Measurements from ENCODE around the gene FZD8.
"Not testable (repeated sequence)": the region's sequence is repeated elsewhere in the genome, so short reads cannot be mapped to it uniquely, and the experiment has no call there.

FZD8 gene, protein sequence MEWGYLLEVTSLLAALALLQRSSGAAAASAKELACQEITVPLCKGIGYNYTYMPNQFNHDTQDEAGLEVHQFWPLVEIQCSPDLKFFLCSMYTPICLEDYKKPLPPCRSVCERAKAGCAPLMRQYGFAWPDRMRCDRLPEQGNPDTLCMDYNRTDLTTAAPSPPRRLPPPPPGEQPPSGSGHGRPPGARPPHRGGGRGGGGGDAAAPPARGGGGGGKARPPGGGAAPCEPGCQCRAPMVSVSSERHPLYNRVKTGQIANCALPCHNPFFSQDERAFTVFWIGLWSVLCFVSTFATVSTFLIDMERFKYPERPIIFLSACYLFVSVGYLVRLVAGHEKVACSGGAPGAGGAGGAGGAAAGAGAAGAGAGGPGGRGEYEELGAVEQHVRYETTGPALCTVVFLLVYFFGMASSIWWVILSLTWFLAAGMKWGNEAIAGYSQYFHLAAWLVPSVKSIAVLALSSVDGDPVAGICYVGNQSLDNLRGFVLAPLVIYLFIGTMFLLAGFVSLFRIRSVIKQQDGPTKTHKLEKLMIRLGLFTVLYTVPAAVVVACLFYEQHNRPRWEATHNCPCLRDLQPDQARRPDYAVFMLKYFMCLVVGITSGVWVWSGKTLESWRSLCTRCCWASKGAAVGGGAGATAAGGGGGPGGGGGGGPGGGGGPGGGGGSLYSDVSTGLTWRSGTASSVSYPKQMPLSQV

DNA sequence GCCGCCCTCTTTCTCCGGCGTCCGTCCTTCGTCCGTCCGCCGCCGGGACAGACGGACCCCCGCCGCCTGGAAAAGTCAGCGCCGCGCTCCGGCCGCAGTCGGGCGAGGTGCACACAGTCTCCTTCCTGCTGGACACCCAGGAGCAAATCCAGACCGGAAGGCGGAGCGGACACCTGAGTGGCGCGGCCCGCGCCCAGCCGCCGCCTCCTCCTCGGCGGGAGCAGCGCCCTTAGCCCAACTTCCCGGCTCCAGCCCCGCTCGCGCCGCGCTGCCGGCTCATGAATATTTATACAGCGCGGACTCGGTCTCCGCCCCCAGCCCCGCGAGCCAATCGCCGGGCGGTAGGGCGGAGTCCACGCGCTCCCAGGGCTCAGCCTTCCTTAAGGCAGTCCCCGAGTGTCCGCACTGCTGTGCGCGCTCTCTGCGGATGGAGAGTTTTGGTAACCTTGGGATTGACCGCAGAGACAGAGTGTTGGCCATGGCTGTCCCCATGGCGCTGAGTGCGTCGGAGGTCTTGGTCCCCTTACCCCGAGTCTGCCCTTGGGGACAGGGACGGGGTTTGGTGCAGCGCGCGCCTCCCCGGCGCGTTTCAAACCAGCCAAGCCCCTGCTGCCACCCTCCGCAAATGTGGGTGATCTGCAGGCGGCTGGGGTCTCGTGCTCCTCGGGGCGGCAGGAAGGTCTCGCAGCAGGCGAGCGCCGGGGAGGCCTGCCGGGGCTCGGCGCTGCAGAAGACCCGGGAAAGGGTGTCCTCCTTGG lies at the start of gene FZD8:
TSS of gene FZD8 (minus strand) at position 262 of the 758 bp plus-strand sequence. CDS start 867 bp downstream, outside the sequence.
- peak; percentile 39 to 80 (median 58) for DNase-seq (ENCODE audit: low read depth in 3 of 3)

DNA sequence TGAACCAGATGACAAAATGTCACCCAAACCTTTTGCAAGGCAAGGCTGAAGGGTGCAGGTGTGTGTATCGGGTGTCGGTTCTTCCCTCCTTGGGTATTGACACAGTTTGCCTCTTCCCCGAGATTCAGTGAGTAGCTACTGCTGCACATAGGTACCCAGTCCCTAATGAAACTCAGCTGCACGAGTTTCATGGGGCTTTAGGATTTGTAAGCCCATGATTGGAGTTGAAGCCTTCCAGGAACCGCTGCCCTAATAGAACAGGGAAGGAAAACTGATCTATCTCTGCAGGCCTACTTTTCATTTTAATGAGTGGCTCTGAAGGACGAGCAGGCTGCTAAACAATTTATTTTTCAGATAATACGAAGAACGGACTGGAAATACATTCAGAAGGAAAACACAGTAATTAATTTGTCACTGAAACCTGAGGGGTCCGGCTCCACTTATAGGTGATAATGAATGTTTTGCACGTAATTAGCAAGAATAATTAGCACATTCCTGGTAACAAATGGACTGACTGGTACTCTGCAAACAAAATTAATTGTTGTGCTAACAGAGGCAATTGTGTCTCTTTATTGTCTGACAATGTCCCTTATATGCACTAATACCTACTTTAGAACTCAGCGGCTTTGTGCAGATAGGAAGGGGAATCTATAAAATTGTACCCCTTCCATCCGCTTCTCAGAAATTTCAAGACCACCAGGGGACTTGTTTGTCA lies 49.6 kb upstream of the FZD8 start:
- DNase-seq (ENCODE audit: low read depth in 3 of 3): no peak

DNA sequence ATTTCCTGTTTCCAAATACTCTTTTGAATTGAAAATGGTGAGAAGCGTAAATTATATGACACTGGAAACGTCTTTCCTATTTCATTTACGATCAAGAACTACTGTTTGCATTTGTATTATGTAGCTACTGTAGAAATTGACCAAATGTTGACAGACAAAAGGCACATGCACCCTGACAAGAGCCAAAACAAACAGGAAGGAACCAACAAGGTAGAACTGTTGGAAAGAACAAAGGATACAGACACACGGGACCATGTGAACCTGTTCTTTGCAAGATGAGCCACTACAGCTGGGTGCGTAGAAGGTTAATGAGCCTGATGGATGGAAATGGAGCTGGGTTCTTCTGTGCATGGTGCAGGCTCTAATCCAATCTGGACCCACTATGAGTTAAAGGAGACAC lies 48.4 kb upstream of the FZD8 start:
- DNase-seq (ENCODE audit: low read depth in 3 of 3): no peak

DNA sequence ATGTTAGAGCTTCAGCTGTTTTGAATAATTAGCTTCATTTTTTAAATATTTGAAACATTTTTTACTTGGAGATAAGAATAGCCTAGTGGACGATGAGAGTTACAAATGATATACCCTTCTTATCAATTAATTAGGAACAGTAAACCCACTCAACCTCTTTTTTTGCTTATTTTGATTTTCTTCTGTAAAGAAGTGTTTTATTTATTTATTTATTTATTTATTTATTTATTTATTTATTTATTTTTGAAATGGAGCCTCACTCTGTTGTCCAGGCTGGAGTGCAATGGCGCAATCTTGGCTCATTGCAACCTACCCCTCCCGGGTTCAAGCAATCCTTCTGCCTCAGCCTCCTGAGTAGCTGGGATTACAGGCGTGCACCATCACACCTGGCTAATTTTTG lies 43.8 kb upstream of the FZD8 start:
- DNase-seq (ENCODE audit: low read depth in 3 of 3): not testable (repeated sequence)

DNA sequence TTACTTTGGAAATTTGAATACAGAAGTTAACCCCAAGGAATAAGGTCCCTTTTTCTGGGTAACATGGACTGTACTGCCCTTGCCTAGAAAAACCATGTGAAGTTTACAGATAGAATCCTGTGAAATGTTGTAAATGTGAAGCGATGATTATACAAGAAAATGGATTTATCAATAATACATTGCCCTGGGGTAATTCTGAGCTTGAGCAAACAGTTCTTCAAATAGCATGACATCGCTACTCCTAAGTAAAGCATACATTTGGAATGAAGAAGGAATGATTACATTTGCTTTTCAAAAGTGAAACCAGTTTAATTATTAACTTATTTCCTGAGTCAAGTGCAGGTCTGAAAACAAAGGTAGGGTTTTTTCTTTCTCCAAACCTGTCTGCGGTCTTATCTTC lies 43.3 kb upstream of the FZD8 start:
- DNase-seq (ENCODE audit: low read depth in 3 of 3): no peak

DNA sequence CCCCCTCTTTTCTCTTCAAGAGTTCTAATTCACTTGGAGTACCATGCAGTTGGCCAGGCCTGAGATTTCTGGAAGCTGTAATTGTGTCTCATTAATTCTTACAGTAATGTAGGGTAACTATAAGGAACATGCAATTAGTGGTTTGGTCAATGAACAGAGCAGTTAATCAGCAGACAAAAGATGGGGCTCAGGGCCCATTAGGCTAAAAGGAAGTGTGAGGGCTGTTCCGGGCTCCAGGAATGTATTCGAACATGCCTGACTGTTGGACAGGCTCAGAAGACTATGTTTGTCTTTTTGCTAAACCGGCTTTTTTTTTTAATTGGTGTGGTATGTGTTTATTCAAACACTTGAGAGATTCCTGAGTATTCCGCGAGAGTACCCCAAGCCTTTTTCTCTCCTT lies 42.5 kb upstream of the FZD8 start:
- DNase-seq (ENCODE audit: low read depth in 3 of 3): no peak

DNA sequence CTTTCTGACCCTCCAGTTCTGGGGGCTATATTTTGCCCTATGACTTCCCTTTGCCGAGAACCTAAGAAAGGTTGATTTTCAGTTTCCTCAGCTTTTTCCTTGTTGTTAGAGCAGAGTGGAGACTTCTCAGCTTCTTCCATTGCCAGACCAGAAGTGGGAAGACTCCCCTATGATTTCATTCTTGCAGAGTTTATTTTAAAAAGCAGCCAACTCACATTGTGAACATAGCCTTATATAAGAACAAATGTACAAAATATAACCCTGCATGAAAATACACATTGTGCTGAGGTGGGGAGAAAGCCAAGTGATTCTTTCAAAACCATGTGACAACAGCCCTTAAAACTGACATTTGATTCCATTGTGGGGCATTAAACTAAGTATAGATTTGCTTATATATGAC lies 33.8 kb upstream of the FZD8 start:
- DNase-seq (ENCODE audit: low read depth in 3 of 3): no peak

DNA sequence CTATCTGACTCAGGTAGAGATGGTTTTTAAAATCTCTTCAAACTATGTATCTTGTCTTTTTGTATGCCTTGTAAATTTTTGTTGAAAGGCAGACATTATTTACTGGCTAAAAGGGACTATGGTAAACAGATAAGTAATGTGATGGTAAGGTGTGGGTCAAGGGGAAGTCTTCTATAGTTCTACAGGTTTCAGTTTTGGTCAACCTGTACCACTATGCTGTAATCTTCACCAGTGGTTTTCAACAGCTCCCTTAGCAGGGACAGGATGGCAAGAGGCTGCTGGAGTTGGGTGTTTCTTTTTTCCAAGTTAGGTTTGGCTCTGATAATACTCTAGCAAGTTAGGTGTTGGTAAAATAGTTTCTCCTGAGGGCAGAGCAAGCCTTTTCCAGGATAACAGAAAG lies 32.7 kb upstream of the FZD8 start:
- no peak for DNase-seq (ENCODE audit: low read depth in 3 of 3)

DNA sequence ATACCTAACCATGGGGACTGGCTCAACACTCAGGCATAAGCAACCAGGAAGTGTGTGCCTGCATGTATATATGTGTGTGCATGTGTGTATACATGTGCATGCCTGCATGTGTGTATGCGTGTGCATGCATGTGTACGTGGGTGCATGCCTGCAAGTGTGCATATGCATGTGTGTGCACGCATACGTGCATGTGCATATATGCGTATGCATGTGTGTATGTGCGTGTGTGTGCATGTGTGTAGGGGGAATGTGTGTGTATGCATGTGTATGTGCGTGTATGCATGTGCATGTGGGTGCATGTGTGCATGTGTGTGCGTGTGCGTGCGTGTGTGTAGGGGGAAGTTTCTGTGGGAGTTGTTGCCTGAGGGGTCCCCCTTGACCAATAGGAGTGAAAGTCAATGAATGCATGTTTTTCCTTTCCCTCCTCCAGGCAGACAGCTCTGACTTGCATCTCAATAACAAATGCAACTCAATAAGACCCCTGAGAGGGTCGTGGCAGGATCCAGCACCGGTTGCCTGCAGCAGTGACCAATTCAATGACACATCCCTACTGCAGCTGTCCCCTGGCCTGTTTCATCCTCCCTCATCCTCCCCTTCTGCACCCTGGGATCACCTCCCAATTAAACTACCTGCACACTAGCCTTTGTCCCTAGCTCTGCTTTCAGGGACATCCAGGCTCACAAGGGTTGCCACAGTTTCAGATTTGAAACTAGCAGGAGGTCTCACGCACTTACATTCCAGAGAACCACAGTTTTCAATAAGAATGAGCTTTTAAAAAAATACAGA lies 27.0 kb upstream of the FZD8 start:
- no peak for DNase-seq (ENCODE audit: low read depth in 3 of 3)

DNA sequence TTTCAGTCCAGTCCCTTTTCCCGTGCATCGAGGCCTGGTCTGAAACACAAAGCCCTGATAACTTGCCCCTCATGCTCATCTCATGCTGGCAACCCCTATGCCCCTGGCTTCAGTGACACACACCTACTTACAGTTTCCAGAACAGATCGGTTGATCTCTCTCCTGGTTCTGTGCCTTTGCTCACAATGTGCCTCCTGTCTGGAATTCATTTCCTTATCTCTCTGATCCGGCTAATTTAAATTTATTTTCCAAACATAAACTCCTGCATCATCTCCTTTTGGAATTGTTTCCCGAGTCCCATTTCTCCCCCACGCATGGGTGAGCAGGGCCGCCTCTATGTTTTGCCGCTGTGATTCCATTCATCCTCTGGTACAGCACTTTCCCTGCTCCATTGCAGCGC lies 25.9 kb upstream of the FZD8 start:
- DNase-seq (ENCODE audit: low read depth in 3 of 3): no peak

DNA sequence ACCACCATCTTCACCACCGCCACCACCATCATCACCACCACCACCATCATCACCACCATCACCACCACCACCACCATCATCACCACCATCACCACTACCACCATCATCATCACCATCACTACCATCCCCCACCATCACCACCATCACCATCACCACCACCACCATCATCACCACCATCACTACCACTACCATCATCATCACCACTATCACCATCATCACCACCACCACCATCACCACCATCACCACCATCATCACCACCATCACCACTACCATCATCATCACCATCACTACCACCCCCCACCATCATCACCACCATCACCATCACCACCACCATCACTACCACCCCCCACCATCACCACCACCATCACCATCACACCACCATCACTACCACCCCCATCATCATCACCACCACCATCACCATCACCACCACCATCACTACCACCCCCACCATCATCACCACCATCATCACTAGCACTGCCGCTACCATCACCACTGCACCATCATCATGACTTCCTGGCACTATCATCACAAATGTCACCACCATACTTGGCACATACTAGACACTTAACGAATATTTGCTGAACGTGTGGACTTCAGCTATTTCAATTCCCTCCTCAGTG lies 25.3 kb upstream of the FZD8 start:
- DNase-seq (ENCODE audit: low read depth in 3 of 3): no peak

DNA sequence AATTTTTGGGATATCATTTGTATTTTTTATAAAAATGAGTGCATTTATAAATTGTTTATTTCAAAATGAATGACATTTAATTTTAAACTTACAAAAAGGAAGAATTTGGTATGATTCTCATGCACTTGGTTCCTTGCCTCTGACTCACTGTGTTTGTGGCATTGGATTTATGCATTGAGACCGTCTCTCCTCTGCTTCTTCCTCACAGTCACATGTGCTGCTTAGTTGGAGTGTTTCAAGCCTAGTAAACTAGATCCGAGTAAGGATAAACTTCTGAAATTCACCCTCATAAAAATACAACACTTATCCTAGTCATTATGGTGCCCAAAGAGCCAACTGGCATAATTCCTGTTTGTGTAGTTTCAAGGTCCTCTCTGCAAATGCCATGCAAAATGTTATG lies 19.1 kb upstream of the FZD8 start:
- no peak for DNase-seq (ENCODE audit: low read depth in 3 of 3)

DNA sequence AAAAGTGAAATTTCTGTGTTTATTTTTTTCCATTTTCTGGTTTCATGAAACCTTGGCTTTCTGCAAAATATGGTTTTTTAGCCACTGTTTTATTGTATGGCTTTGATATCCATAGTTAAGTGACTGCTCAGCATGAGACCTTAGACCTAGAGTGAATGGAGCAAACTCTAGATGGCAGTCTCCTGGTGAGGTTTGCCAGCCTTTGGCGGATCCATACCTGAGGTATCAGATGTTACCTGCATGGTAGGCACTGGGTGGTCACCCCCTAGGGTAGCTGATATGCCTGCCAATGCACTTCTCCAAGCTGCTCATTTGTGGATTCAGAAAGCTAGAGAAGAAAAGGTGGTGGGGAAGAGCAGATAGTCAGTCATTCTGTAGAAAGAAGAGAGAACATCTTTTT lies 17.4 kb upstream of the FZD8 start:
- DNase-seq (ENCODE audit: low read depth in 3 of 3): no peak

DNA sequence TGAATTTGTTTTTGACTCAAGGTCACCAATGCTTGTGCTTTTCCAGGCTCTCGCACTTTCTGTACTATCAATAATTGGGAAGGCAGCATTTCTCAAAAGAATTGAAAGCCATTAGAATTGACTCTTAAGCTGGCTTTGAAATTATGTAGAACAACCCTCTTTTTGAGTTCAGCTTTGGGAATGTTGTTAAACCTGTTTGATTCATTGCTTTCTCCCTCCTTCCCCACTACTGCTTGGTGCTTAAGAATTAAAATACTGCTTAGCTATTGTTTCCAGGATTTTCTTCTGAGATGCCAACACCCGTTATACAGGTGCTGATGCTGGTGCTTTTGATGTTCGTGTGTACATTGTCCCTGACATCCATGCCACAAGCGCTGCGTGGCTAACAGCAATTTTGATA lies 15.5 kb upstream of the FZD8 start:
- DNase-seq (ENCODE audit: low read depth in 3 of 3): no peak

DNA sequence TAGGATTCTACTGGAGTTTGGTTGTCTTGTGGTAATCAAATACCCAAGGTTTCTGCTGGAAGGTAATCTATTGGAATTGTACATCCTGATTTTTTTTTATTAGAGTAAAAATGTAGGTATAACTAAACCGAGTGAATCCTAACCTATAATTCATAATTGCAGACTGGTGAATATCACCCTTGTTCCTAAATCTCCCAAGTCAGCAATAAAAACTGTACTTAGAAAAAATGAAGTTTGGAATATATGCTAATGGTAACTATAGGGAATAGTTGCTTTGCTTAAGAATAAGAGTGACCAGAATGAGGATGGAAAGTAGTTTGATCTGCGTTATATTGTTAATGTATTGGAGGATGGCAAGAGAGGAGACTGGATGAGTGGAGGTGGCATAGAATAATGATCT lies 10.7 kb upstream of the FZD8 start:
- DNase-seq (ENCODE audit: low read depth in 3 of 3): no peak

DNA sequence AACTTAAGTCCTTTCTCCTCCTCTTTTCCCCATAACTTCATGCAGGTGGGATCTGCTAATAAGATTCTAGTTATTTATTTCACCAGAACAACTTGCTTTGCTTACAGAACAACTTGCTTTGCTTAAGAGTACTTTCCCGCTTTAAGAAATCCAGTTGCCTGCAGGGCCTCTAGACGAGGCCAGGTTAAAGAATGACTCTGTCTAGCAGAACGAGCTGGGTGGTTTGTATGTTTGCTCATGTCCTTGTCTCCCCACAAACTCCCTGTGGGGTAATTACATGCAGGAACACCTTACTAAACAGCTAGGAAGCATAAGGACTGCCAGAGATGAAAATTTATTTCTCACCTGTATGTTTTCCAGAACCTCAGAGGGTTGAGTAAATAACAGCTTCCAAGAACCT lies 8.8 kb upstream of the FZD8 start:
- no peak for DNase-seq (ENCODE audit: low read depth in 3 of 3)

DNA sequence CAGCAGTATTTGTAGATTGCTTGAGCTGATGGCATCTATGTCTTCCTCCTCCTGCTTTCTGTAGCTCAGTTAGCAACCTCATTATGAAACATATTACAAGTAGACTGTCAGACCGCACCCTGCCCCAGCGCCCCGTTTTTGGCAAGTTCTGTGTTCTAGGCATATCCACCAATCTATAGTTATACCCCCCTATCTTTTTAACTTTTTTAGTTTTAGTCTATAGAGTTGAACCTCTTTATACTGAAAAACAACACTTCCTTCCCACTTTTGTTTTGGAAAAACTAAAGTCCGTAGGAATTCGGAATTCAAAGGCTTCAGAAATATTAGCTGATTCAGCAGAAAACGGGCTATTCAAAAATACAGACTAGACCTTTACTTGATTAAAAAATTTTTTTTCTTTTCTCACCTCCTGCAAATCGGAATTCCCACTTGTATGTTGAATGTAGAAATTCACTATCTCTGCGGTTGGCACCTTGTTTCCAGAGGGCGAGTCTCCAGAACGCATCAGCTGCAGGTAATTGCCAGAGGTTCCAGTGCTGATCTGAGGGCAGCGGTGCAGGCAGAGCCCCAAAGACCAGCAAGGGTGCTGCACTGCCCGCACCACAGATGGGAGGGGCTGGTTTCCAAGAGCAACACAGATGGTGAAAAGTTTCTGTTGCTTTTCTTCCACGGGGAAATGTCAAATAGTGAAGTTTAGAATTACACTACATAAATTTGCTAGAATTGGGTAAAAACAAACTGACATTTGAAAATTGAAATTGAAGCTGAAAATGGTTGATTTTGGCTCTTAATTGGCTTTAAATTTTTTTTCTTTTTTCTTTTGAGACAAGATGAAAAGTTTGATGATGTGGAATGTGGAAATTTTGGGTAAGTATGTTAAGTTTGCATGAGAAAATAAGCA lies 2.2 kb upstream of the FZD8 start:
- DNase-seq (ENCODE audit: low read depth in 3 of 3): no peak

DNA sequence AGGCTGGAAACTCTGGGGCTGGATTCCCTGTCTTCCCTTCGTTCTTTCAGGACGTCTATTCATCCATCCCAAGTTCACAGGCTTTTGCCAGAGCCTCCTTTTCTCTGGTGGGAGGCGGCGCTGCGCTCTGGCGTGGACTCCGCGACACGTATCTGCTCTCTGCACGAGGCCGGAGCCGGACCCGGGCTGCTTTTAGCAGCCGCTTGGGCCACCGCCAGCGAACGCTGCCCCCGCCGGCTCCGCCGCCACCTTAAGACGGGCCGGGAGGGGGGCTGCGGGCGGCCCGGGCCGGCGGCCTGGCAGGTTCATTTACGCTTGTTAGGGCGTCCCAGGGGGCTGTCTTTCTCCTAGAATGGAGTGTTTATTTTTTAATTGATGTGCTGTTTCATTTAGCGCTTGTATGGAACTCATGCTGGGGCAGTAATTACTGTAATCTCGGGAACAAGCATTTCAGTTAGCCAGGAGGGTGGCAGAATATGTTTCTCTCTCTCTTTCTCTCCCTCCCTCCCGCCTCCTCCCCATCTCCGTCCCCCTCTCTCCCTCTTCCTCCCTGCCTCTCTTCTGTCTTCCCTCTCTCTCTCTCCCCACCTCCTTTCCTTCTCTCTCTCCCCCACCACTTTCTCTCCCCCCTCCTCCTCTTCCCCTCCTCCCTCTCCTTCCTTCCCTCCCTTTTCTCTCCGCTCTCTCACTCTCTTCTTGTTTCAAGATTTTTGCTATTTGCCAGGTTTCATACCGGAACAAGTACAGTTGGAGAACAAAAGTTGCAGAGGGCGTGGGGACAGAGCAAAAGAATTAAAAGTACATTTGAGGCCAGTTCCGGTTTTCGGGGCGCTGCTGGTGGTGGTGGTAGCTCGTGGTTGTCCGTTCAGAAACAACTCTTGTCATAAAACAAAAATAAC lies 1.3 kb upstream of the FZD8 start:
- no peak for DNase-seq (ENCODE audit: low read depth in 3 of 3)

DNA sequence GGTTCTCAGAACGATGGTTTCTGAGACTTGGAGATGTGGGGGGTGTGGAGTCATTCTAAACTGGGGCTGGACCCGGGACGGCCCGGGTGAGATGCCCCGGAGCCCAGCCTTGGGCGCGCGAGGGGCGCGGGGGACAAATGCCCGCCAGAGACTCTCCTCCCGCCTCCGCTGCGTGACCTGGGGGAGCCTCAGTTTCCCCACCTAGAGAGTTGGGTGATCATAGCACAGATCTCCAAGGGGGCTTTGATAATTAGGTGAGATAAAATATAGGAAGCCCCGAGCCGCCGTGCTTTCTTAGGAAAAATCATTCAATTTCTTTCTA lies 658 bp upstream of the FZD8 start:
- no peak for DNase-seq (ENCODE audit: low read depth in 3 of 3)

Data from stimulated activated CD4-positive, alpha-beta T cell treated with anti-CD3 and anti-CD28 coated beads, TNF-alpha, amount 100 ng/mL, for 24 hours (primary cell).